SU-DHL-6 (cell line): Measurements from ENCODE around the gene LEMD3.

ENCODE experiments used
- CTCF ChIP-seq: fragments of 200-600 bp; sonication (generic); IDR thresholded peaks from one replicate; pipeline ENCODE4 v1.5.1; 2017; ENCODE audit warnings: antibody characterized with exemption, mild to moderate bottlenecking, low read length, moderate library complexity; ENCODE audit not compliant: insufficient read depth, poor library complexity, severe bottlenecking
- EZH2phosphoT487 ChIP-seq: fragments of 200-600 bp; sonication (generic), shearing (Covaris generic); conservative IDR thresholded peaks from 2 replicates; pipeline ENCODE4 v1.6.1; 2018; ENCODE audit warnings: mild to moderate bottlenecking, antibody characterized with exemption, low read length, moderate library complexity, mixed read lengths

GRCh38 chr12:65188179-65188701 lies 18.9 kb downstream of the LEMD3 start:
- TF ChIP-seq CTCF (no peak), EZH2phosphoT487 (no peak)
